ENCODE results near the gene FGD1. TPM values are rescaled to one million over a fixed set of nuclear protein-coding genes. Genes with fewer than 3 reads are reported as not detected.

Gene FGD1
- total RNA-seq, 1 experiment from 2014 or later, result 5.8 TPM

DNA sequence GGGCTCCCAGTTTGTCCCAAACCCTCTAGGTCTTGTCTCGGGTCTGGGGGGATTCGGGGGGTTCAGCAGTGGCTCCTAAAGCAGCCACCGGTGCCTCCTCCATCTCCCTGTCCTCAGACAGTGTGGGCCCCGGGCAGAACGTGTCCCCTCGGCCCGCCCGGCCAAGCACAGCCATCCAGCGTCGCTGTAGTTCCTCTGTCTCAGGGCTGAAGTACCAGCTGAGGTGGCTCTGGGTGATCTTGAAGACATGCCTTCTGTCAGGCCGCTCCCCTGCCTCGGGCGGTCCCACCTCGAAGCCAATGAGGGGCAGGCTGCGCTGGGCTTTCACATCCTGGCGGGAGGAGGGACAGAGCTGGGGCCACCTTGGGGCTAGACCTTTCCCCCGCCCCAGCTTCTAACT is 50.0 kb downstream of the FGD1 start:
- no TSS peak for BruUV-seq (replicated peaks)
- Histone ChIP-seq H3K27me3 (ENCODE audit: insufficient read depth, low read length) (no peaks in the 10 kb centered on the region), H2AFZ (ENCODE audit: low read depth, low read length, poor library complexity, severe bottlenecking) (no peak overlapping the region), H3K4me2 (ENCODE audit: low read length) (no peak overlapping the region), H3K27ac (ENCODE audit: low read depth, low read length) (no peak overlapping the region), H4K20me1 (ENCODE audit: insufficient read depth) (no peaks in the 10 kb centered on the region), H3K9me2 (ENCODE audit: insufficient read depth) (no peaks in the 10 kb centered on the region), H3K9ac (ENCODE audit: low read length) (no peak overlapping the region), H3K4me3 (replicated peaks in 1 of 2; ENCODE audit: low read depth in 1 of 2, low read length in 2 of 2) (no peak overlapping the region), H3K79me2 (ENCODE audit: insufficient read depth, low read length) (peaks cover 34% of the 10 kb centered on the region), H3K9me3 (ENCODE audit: control insufficient read depth in 1 of 2, insufficient read depth in 1 of 2, low read depth in 1 of 2, low read length in 2 of 2) (no peaks in the 10 kb centered on the region), H3K4me1 (ENCODE audit: control insufficient read depth in 1 of 2, insufficient read depth in 2 of 2, low read length in 2 of 2) (peaks cover 5 to 9% of the 10 kb centered on the region in 2 experiments; a peak in 3 of 4 replicates), H3K36me3 (ENCODE audit: control insufficient read depth in 1 of 2, insufficient read depth in 2 of 2, low read length in 2 of 2) (peaks cover 0 to 3% of the 10 kb centered on the region in 2 experiments; a peak in 2 of 4 replicates)
- ATAC-seq (no peak), DNase-seq (ENCODE audit: low read depth, low spot score) (no peak)
- intact Hi-C loops (cut with micrococcal nuclease), result loop anchor here (10.0 kb wide), 1 partner anchor 261 kb away; the partner anchor contains the start of gene FAM120C
- CTCF ChIA-PET, result no interaction called here
- RAD21 ChIA-PET (ENCODE audit: low non-redundant PET in 1 of 2, low total read pairs in 2 of 2, uncharacterized antibody in 2 of 2, unreplicated experiment in 2 of 2), result no interaction called here
- POLR2A ChIA-PET, result no interaction called here
- TF ChIP-seq, protein P1, sequence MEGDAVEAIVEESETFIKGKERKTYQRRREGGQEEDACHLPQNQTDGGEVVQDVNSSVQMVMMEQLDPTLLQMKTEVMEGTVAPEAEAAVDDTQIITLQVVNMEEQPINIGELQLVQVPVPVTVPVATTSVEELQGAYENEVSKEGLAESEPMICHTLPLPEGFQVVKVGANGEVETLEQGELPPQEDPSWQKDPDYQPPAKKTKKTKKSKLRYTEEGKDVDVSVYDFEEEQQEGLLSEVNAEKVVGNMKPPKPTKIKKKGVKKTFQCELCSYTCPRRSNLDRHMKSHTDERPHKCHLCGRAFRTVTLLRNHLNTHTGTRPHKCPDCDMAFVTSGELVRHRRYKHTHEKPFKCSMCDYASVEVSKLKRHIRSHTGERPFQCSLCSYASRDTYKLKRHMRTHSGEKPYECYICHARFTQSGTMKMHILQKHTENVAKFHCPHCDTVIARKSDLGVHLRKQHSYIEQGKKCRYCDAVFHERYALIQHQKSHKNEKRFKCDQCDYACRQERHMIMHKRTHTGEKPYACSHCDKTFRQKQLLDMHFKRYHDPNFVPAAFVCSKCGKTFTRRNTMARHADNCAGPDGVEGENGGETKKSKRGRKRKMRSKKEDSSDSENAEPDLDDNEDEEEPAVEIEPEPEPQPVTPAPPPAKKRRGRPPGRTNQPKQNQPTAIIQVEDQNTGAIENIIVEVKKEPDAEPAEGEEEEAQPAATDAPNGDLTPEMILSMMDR (IDR thresholded peaks at IDR 0.05 in 2 of 3, conservative IDR thresholded peaks at IDR 0.05 in 1 of 3; ENCODE audit: borderline replicate concordance in 1 of 3, insufficient read depth in 1 of 3, low read depth in 2 of 3, low read length in 2 of 3), result no peak
- TF ChIP-seq, protein P2, sequence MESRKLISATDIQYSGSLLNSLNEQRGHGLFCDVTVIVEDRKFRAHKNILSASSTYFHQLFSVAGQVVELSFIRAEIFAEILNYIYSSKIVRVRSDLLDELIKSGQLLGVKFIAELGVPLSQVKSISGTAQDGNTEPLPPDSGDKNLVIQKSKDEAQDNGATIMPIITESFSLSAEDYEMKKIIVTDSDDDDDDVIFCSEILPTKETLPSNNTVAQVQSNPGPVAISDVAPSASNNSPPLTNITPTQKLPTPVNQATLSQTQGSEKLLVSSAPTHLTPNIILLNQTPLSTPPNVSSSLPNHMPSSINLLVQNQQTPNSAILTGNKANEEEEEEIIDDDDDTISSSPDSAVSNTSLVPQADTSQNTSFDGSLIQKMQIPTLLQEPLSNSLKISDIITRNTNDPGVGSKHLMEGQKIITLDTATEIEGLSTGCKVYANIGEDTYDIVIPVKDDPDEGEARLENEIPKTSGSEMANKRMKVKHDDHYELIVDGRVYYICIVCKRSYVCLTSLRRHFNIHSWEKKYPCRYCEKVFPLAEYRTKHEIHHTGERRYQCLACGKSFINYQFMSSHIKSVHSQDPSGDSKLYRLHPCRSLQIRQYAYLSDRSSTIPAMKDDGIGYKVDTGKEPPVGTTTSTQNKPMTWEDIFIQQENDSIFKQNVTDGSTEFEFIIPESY (IDR thresholded peaks at IDR 0.05; ENCODE audit: extremely low read depth, insufficient replicate concordance, low read length), result no peak
- TF ChIP-seq TCF7L2 (IDR thresholded peaks at IDR 0.05; ENCODE audit: borderline replicate concordance, extremely low read depth, insufficient read depth, insufficient read length) (no peak), SIN3A (IDR thresholded peaks at IDR 0.05; ENCODE audit: low read depth) (no peak)
